Measurements from ENCODE around the gene SLCO2B1.

DNA sequence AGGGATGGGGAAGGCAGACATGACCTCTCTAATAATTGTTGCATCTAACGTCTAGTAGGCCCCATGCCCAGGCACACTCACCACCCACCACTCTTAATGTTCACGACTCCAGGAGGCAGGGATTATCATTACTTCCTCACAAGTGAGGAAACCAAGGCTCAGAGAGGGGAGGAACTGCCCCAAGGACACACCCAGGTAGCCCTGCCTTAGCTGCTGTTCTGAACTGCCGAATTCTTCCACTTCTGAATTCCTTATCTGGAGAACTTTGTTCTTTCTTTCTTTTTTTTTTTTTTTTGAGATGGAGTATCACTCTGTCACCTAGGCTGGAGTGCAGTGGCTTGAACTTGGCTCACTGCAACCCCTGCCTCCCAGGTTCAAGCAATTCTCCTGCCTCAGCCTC lies 16.7 kb downstream of the SLCO2B1 start:
- TF ChIP-seq POLR2A (IDR thresholded peaks at IDR 0.05), result no peak
- TF ChIP-seq POLR2AphosphoS5 (IDR thresholded peaks at IDR 0.05), result no peak
- TF ChIP-seq, protein P1, sequence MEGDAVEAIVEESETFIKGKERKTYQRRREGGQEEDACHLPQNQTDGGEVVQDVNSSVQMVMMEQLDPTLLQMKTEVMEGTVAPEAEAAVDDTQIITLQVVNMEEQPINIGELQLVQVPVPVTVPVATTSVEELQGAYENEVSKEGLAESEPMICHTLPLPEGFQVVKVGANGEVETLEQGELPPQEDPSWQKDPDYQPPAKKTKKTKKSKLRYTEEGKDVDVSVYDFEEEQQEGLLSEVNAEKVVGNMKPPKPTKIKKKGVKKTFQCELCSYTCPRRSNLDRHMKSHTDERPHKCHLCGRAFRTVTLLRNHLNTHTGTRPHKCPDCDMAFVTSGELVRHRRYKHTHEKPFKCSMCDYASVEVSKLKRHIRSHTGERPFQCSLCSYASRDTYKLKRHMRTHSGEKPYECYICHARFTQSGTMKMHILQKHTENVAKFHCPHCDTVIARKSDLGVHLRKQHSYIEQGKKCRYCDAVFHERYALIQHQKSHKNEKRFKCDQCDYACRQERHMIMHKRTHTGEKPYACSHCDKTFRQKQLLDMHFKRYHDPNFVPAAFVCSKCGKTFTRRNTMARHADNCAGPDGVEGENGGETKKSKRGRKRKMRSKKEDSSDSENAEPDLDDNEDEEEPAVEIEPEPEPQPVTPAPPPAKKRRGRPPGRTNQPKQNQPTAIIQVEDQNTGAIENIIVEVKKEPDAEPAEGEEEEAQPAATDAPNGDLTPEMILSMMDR (IDR thresholded peaks at IDR 0.05), result no peak

All from suprapubic skin (tissue), 4 donors.